Inferior parietal cortex (tissue), 1 donor: ENCODE data around the gene MTA3.
"Not testable (repeated sequence)": the region's sequence is repeated elsewhere in the genome, so short reads cannot be mapped to it uniquely, and the experiment has no call there.

Source experiments
- DNase-seq: peaks from one replicate; pipeline ENCODE4 v3.0.0-alpha.2; 2016; ENCODE audit errors: extremely low spot score

MTA3 gene

GRCh38 chr2:42607101-42607637 lies 38.7 kb downstream of the MTA3 start:
- DNase-seq = no peak

GRCh38 chr2:42613281-42614064 lies 45.0 kb downstream of the MTA3 start:
- no peak for DNase-seq

GRCh38 chr2:42614838-42615237 lies 46.4 kb downstream of the MTA3 start:
- DNase-seq = no peak

GRCh38 chr2:42618116-42618515 lies 49.7 kb downstream of the MTA3 start:
- no peak for DNase-seq

- DNase-seq = no peak
Observed at GRCh38 chr2:42618972-42619371, 50.5 kb downstream of the MTA3 start.

GRCh38 chr2:42621626-42622025 lies 53.2 kb downstream of the MTA3 start:
- not testable (repeated sequence) for DNase-seq

- DNase-seq = no peak
Observed at GRCh38 chr2:42622943-42623676, 54.7 kb downstream of the MTA3 start.

GRCh38 chr2:42624047-42624446 lies 55.6 kb downstream of the MTA3 start:
- no peak for DNase-seq

GRCh38 chr2:42628024-42628423 lies 59.6 kb downstream of the MTA3 start:
- DNase-seq = not testable (repeated sequence)

GRCh38 chr2:42636934-42637333 lies 68.5 kb downstream of the MTA3 start:
- DNase-seq = no peak

GRCh38 chr2:42638080-42638784 lies 69.8 kb downstream of the MTA3 start:
- no peak for DNase-seq

- DNase-seq = no peak
Observed at GRCh38 chr2:42639340-42640077, 71.1 kb downstream of the MTA3 start.

- DNase-seq = no peak
Observed at GRCh38 chr2:42640261-42640660, 71.8 kb downstream of the MTA3 start.

GRCh38 chr2:42642371-42642770 lies 73.9 kb downstream of the MTA3 start:
- DNase-seq = not testable (repeated sequence)

GRCh38 chr2:42645551-42645950 lies 77.1 kb downstream of the MTA3 start:
- no peak for DNase-seq

- DNase-seq = no peak
Observed at GRCh38 chr2:42648796-42649195, 80.4 kb downstream of the MTA3 start.

GRCh38 chr2:42651057-42651456 lies 82.6 kb downstream of the MTA3 start:
- DNase-seq = no peak

- DNase-seq = no peak
Observed at GRCh38 chr2:42652086-42652485, 83.7 kb downstream of the MTA3 start.

- no peak for DNase-seq
Observed at GRCh38 chr2:42653039-42653438, 84.6 kb downstream of the MTA3 start.

- DNase-seq = no peak
Observed at GRCh38 chr2:42653908-42654445, 85.5 kb downstream of the MTA3 start.

GRCh38 chr2:42658306-42658705 lies 89.9 kb downstream of the MTA3 start:
- no peak for DNase-seq
